HG02759 (cell line): ENCODE data around the gene RIN1.
A peak's percentile ranks its signal among the peaks of the same experiment; 100 is the strongest.
"Not testable (repeated sequence)": the region's sequence is repeated elsewhere in the genome, so short reads cannot be mapped to it uniquely, and the experiment has no call there.

Experiments
- ATAC-seq: cut with Tn5 transposase; IDR thresholded peaks from one replicate; pipeline ENCODE4 v1.9.1; 2021; ENCODE audit warnings: mild to moderate bottlenecking, moderate library complexity; ENCODE audit not compliant: unreplicated experiment

RIN1 gene

DNA sequence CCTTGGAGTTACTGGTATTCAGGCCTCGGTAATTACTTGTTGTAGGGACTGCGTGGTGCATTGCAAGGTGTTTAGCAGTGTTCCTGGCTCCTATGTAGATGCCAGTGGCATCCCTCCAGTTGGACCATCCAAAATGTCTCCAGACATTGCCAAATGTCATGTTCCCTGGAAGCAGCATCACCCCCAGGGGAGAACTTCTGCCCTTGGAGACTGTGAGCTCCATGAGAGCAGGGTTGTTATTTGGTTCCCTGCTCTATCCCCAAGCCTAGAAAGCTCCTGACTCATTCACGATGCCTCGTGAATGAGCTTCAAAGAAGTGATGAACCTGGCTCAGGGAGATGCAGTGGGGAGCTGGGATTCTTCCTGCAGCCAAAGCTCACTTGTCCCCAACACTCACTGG is 14.6 kb downstream of the RIN1 start:
- no peak for ATAC-seq

DNA sequence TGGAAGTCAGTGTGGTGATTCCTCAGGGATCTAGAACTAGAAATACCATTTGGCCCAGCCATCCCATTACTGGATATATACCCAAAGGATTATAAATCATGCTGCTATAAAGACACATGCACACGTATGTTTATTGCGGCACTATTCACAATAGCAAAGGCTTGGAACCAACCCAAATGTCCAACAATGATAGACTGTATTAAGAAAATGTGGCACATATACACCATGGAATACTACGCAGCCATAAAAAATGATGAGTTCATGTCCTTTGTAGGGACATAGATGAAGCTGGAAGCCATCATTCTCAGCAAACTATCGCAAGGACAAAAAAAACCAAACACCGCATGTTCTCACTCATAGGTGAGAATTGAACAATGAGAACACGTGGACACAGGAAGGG is 15.5 kb downstream of the RIN1 start:
- not testable (repeated sequence) for ATAC-seq

DNA sequence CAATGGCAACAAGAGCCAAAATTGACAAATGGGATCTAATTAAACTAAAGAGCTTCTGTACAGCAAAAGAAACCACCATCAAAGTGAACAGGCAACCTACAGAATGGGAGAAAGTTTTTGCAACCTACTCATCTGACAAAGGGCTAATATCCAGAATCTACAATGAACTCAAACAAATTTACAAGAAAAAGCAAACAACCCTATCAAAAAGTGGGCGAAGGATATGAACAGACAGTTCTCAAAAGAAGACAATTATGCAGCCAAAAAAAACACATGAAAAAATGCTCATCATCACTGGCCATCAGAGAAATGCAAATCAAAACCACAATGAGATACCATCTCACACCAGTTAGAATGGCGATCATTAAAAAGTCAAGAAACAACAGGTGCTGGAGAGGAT is 15.9 kb downstream of the RIN1 start:
- not testable (repeated sequence) for ATAC-seq

DNA sequence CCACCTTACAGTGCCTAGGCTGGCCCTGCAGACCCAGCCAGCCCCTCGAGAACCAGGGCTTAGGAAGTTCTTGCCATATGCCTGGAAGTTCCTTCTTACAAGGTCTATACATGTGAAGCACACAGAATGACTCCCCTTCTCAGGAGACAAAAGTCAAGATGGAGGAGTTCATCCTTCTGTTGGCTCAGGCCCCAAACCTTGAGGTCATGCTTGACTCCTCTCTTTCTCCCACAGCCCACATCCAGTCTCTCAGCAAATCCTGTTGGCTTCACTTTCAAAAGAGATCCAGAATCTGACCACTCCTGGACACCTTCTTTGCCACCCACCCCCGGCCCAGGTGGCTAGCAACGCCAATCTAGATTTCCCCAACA is 17.6 kb downstream of the RIN1 start:
- ATAC-seq = no peak

DNA sequence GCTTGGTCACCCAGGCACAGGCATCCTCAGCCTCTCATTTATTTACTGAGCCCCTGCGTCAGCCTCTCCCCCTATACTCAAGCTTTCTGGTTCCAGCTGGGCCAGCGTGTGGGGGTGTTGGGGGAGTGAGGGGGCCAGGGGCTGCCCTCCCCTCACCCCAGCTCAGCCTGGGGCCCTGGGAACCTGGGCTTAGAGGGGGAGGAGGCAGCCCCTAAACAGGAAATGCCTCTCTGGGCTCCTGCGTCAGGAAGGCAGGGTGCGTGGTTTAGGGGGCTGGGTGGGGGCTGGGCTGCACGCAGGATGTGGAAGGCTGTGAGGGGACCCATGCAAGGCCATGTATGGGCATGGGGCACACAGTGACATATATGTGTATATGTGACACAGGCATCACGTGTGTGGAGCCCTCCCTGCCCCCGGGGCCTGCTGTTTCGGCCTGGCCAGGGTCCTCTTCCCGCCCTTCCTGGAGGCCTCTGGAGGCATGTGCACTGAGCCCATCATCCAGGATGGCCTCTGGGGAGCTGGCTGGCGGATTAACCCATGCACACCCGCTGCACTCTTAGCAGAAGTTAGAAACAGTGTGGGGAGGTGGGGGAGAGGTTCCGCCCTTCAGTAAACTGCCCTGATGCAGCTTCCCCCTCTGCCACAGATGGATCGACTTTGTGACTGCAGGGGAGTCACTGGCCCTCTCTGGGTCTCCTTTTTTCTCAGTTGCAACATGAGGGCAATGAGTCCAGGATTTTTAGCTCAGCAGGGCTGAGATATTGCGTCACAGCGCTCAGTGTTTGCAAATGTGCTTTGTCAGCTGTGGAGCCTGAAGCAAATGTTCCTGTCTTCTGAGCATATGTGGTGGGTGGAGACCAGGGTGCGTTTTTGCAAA is 18.3 kb downstream of the RIN1 start:
- no peak for ATAC-seq

DNA sequence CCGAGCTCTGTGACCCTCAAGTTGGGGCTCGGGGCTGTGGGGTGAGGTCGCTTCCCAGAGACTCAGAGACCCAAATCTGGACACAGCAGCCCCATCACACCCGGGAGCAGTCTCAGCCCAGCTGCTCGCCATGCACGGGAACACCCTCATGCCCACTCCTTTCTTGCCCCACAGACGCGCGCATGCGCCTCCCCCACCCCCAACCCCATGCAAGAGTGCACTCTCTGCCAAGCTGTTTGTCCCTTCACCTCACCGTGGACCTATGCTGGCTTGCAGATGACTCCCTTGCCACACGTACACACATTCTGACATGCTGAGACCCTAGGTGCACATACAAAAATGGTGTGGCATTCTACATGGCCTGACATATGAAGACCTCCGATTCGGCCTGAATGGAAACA is 18.9 kb downstream of the RIN1 start:
- no peak for ATAC-seq

DNA sequence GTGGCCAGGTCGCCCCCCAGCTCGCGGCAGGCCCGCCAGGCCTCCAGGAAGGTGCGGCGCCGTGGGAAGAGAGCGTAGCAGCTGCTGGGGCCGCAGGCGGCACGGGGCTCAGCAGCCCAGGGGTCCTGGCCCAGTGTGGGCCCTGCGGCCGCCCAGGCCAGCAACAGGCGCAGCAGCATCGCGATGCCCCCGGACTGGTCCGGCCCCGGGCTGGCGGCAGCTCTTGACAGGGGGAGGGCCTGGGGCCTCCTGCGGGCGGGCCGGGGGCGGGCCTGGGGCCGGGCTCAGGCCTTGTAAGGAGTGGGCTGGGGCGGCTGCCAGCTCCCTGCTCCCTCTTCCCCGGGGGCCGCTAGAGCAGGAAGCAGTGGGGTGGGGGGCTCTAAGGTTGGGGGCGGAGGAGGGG is 19.4 kb downstream of the RIN1 start, which contains the start of gene CD248:
CD248 (minus strand) TSS at position 196 of the 403 bp plus-strand sequence; CDS start at position 179, 17 bp downstream.
- no peak for ATAC-seq

DNA sequence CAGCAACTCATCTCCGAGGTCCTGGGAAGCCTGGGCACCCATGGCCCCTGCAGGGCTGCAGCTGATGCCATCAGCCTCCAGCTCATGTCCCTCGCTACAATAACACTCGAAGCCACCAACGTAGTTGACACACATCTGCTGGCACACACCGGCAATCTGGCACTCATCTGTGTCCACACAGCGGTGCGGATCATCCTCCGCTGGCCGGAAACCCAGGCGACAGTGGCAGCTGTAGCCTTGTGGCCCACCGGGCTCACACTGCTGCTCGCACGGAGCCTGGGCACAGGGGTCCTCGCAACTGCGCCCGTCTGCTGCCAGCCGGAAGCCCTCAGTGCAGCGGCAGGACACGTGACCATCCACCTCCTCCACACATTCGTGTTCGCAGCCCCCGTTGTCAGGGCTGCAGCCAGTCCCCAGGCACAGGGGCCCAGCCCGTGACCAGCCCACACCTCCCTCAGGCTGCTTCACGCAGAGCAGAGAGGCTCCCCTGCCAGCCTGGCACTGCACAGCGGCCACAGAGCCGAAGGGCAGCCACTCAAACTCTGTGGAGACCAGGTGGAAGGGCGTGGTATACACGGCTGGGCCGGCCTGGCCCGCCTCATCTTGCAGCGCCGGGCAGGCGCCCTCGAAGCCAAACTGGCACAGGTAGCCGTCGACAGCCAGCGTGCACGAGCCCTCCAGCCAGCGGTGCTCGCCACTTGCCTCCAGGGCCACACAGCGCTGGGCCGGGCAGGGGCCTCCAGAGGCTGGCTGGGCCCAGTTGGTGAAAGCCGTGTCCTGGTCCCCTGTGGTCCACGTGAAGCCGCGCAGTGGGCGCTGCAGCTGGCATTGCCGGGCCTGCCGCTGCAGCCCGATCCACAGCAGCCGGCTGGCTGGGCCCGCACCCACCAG is 20.1 kb downstream of the RIN1 start:
- ATAC-seq = no peak

DNA sequence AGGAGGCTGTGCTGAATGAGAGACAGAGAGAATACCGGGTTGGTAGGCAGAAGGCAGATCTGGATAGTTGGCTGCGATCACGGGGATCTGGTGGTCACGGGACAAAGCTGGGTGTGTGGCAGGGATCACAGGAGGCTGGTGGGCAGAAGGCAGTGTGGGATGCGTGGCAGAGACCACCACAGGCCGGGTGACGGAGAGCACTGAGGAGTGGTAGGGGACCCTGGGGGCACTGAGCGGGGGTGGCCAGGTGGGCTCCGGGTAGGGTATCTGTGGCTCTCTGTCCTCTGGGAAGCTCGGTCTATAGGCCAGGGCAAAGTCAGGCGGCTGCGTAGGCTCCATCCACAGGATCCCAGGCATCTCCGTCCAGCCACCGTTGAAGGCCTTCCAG is 20.7 kb downstream of the RIN1 start:
- ATAC-seq = no peak

DNA sequence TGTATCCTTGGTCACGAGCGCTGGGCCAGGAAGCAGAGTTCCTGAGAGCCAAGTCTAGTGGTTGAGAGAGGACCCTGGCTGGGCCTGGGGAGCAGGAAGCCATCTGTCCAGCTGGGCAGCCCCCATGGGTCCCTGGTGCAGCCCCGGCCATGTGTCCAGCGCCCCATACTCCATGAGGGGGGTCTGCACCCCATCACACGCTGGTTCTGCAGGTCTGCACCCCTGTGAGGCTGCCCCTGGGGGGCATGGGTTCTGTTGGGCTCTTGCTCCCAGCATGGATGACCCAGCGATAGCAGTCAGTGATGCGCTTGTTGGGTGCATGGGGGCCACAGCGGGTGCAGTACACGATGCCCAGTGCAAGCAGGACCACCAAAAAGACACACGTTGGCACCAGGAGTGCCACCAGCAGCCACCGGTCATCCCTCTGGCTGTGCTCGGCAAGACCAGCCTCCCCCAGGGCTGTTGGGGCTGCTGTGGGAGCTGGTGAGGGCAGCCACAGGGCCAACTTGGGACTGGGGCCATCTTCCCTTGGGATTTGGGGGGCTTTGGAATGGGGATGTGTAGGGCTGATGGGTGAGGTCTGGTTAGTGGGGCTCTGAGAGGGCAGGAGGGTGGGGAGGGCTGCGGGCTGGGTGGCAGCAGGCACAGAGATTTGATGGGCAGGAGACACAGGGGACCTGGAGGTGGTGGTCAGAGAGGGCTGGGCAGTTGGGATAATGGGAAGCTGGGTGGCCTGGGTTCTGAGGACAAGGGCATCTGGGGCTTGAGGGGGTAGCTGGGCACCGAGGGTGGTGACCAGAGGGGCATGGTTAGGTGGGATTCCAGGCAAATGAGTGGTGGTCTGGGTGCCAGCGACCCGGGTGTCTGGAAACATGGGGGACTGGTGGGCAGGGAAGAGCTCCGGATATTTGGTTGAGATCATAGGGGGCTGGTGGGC is 21.4 kb downstream of the RIN1 start:
- ATAC-seq = no peak

DNA sequence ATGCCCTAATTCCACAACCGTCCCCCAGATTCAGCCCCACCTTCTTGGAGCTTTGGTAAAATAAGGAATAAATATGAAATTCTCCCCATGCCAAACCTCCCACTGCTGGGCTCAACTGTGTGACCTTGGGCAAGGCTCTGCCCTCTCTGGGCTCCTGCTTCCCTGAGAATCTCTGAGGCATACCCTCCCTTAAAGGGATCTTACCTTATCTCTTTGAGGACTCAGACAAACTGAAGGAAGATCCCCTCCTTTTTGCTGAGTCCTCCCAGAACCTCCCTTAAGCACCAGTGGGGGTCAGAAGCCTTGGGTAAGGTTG is 22.1 kb downstream of the RIN1 start:
- no peak for ATAC-seq

DNA sequence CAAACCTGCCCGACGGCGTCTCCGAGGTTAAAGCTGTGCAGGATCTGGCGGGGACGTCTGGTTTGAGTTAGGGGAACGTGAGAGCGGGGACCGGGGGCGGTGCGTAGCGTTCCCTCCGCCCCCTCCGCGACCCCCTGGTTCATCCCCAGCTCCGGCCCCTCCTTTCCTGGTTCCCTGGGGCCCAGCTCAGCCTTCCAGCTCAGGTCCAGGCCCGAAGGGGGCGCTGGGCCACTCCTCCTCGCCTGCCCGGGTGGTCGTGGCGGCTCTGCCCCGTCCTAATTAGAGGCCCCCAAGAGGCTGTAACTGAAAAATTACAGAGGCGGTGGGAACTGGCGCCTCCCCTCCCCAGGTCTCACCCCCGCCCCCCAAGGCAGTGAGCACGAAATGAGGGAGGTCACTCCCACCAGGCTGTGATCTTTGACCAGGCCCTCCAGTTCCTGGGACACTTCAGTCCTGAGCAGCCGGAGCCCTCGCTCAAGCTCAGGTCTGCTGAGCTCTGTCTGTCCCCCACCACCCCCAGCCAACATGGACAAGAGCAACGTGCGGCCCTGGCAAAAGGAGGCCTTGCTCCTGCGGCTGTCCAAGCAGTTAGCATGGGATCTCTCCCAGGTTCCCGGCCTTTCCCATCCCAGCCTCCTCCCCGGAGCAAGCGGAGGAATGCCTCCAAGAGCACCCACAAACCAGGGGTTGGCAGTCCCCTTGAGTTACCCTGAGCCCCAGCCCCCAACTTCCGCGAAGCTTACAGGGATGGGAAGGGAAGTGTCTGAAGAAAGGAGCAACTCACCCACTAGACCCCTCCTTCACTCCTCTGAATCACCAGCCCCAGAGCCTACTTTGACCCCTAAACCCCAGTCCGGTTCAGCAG is 22.7 kb downstream of the RIN1 start:
- ATAC-seq = no peak

DNA sequence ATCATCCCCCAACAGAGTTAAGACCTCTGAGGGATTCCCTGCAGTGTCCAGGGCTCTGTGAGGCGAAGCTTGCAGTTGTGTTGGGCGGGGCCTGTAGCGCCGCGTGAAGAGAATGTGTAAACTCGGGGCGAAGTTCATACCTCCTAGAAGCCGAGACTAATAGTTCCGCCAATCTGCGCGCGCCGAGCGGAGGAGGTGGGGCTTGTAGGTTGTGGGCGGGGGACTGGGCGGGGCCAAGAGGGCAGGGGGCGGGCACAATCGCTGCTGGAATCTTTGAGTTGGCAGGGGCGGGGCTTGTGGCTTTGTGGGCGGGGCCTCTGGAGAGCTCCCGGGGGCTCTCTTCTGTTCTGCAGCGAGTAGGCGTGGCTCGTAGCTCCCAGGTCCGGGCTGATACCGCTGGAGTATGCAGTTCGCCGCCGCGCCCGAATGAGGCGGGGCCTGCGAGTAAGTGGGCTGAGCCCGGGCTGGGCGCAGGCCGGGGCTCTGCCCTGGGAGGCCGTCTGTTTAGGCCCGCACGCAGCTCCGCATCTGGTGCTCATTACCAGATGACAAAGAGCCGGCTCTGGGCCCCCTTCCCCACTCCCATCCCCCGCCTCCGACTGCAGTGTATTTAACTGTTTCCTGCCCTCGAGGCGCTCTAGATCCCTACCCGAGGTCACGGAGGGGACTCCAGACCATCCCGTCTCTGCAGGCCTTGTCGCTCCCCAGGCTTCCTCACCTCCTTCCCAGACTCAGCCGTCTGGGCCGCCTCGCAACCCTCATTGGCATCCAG is 23.5 kb downstream of the RIN1 start:
- ATAC-seq = peak; percentile 64

DNA sequence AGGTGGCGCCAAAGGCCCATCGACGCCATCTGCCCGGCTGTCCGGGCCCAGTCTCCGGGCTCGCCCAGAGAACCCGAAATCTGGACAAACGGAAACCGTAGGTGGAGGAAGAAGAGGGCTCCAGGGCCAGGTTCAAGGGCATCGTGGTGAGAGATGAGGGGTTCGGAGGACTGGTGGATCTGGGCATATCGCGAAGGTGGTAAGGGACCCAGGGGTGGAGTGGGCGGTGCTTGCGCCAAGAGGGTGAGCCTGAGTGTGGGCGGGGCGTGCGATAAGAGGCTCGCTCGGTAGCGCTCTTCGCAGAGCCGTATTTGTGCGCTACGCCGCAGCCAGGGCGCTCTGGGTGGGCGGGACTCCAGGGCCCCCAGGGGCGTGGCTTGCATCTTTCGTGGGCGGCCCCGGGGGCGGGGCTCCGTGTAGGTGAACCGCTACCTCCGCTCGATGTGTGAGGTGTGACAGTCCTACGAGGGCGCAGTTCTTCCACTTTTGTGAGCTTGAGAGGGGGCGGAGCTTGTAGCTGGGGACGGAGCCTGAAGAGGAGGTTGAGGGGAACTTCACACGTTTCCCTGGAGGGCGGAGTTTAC is 24.2 kb downstream of the RIN1 start:
- ATAC-seq = peak; percentile 77

DNA sequence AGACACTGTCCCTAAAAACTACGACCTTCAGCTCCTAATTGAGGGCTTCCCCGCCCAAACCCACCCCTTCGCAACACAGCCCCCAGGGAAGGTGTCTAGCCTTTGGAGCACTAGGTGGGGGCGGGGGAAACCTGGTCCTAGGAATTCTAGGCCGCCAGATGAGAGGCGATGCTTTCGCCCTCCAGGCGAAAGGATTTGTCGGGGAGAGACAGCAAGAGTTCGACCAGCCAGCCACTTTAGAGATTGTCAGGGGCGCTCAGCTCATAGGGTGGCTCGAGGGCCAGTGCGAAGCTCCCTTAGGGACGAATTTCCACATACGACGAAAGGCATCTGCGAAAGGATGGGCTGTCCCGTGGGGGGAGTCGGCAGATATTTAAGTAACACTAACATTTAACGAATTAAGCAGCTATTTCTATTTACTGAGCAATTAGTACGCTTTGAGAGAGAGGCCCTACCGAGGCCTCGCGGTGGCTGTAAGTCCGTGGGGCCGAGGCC is 24.7 kb downstream of the RIN1 start:
- no peak for ATAC-seq

DNA sequence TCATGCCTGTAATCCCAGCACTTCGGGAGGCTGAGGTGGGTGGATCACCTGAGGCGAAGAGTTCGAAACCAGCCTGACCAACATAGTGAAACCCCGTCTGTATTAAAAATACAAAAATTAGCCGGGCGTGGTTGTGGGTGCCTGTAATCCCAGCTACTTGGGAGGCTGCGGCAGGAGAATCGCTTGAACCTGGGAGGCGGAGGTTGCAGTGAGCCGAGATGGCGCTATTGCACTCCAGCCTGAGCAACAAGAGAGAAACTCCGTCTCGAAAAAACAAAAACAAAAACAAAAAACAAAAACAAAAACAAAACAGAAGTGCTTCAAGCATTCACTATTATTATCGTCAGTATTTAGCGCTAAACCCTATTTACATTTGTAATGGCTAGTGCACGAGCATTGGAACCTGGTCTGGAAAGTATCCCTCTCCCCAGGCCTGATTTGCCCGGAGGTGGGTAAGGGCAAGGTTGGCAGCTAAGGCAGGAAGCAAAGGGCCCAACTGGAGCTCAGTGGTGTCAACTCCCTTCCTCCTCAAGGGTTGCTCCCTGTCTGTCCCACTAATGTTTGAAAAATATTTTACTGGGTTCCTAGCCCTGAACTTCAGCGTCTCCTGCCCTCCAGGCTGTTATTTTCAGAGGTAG is 25.3 kb downstream of the RIN1 start:
- not testable (repeated sequence) for ATAC-seq

DNA sequence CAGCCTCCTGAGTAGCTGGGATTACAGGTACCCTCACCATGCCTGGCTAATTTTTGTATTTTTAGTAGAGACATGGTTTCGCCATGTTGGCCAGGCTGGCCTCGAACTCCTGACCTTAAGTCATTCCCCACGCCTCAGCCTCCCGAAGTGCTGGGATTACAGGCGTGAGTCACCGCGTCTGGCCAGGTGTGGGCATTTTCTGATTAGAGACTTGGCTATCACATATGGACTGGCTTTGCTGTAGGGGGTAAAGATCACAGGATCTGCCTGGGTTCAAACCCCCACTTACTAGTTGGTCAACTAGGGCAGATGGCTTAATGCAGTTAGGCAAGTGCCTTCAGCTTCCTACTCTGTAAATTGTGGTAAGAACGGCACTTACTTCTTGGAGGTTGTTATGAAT is 25.9 kb downstream of the RIN1 start:
- ATAC-seq = no peak

DNA sequence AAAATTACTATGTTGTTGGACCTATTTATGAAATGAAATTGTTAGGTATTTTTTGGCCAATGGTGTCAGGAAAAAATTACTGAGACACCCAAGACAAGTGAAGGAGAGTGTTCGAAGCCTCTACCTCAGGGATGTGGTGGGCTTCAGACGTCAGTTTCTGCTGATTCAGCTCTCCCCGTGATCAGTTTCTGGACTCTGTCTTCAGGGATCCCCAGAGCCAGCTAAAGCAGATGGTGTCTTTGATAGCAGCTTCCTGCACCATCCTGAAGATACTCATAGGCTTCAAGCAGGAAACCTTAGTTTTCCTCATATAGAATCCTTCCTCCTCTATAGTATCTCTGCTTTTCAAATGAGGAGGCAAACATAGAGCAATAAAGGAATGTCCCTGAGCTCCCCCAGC is 26.8 kb downstream of the RIN1 start:
- no peak for ATAC-seq
